ENCODE data around the gene TFIP11.

TFIP11 gene

DNA sequence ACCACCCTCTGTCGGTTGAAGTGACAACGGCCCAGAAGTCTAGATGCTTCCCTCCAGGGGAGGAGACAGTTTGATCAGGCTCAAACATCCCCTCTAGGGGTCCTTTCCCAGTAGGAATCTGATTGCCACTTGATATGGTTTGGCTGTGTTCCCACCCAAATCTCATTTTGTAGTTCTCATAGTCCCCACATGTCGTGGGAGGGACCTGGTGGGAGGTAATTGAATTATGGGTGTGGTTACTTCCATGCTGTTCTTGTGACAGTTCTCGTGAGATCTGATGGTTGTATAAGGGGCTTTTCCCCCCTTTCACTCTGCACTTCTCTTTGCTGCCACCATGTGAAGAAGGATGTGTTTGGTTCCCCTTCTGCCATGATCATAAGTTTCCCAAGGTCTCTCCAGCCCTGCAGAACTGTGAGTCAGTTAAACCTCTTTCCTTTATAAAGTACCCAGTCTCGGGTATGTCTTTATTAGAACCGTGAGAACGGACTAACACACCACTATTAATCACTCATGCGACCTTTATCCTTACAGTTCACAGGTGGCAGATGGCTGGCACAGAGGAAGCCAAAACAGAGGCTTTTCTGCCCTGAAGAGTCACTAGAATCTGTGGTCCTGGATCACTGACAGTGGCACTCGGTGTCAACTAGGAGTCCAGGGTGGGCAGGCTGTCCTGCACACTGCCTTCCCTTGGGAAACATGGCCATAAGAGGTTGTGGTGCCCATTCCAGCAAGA lies 61.7 kb downstream of the TFIP11 start:
- TF ChIP-seq CTCF (IDR thresholded peaks at IDR 0.05; ENCODE audit: low read depth, low read length): no peak
- H3K4me3 ChIP-seq (ENCODE audit: low read depth, low read length): no peak overlapping the region

GRCh38 chr22:26448941-26449340 lies 63.3 kb downstream of the TFIP11 start:
- TF ChIP-seq CTCF (IDR thresholded peaks at IDR 0.05; ENCODE audit: low read depth, low read length): no peak

DNA sequence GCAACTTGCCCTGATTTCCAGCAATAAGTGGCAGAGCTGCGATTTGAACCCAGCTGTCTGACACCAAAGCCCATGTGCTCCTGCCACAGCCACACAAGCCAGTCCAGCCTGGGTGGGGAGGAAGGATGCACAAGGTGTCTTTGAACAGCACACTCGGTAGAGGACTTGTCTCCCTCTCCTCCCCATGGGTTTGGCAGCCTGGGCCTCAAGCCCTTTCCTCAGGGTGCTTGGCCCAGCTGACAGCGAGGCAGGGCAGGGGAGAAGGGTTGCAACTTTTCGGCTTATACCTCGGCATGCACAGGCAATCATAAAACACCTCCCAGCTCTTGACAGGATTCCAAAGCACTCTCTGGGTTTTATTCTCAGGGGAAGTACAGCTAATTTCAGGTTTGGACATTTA lies 63.9 kb downstream of the TFIP11 start:
- no peak overlapping the region for H3K4me3 ChIP-seq (ENCODE audit: low read depth, low read length)
- TF ChIP-seq CTCF (IDR thresholded peaks at IDR 0.05; ENCODE audit: low read depth, low read length): no peak

More at GRCh38 chr22:26448941-26449340, 63.3 kb downstream of the TFIP11 start:
- H3K4me3 ChIP-seq (ENCODE audit: low read depth, low read length): no peak overlapping the region

DNA sequence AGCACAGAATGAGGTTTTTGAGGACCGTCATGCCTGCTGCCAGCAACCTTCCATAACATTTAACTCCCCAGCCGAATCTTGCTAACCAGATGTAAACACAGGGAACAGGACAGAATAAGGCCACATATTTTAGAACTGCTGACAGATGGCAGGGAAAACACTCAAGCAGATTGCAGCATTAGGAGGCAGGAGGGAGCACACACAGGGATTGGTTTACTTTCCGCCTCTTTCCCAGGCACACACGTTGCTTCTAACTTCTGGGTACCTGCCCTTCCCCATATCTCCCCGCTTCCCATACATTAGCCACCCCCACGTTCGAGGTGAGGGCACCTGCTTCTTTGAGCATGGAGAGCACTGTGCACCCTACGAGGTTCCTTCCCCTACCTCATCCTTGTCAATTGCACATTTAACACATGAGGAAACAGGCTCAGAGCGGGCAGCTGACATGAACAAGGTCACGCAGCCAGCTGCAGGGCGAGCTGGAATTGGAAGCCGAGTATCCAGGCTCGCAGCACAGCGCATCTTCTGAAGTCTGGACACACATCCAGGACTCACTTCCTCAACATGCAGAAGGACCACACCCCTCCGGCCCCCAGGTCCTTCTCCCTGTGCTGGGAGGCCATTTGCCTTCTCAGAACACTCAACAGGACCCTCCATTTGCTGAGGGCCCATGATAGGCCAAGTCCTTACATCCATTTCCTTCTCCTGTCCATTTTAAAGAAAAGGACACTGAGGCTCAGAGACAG lies 64.5 kb downstream of the TFIP11 start:
- TF ChIP-seq CTCF (IDR thresholded peaks at IDR 0.05; ENCODE audit: low read depth, low read length): no peak
- H3K4me3 ChIP-seq (ENCODE audit: low read depth, low read length): no peak overlapping the region

- no peak overlapping the region for H3K4me3 ChIP-seq (ENCODE audit: low read depth, low read length)
- TF ChIP-seq CTCF (IDR thresholded peaks at IDR 0.05; ENCODE audit: low read depth, low read length): no peak
Observed at GRCh38 chr22:26446808-26447515, 65.3 kb downstream of the TFIP11 start.

DNA sequence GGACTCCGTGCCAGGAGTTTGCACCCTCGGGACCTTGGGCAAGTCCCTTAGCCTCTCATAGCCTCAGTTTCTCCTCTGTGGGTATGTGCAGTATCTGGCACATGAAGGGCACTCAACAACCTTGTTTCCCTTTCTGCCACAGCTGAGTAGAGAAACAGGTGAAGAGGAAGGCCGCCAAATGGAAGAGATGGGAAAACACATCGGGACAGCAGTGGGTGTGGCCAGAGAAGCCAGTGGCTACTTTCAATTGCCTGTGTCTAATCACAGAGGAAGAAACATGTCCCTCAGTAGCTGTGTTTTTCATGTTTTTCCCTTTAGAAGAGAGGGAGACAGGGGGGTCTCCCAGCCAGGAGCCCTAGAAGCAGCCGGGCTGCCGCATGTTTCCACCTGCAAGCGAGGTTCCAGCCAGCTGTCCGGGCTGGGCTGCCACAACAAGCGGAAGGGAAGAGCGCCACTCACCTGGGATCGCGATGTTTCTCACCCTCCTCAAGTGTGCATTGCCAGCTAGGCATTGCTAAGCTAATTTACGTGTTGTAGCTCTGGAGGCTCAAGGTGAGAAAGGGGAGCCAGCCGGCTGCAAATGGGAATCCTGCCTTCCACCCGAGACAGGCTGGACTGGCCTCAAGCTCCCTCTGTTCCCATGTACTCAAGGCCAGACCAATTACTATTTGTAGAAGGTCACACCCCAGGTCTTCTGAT lies 66.5 kb downstream of the TFIP11 start:
- no peak for TF ChIP-seq CTCF (IDR thresholded peaks at IDR 0.05; ENCODE audit: low read depth, low read length)

More for the DNA sequence above, 66.5 kb downstream of the TFIP11 start:
- H3K4me3 ChIP-seq (ENCODE audit: low read depth, low read length): no peak overlapping the region

Measured in WI38 (cell line).